ENCODE data around the gene NXN.

DNA sequence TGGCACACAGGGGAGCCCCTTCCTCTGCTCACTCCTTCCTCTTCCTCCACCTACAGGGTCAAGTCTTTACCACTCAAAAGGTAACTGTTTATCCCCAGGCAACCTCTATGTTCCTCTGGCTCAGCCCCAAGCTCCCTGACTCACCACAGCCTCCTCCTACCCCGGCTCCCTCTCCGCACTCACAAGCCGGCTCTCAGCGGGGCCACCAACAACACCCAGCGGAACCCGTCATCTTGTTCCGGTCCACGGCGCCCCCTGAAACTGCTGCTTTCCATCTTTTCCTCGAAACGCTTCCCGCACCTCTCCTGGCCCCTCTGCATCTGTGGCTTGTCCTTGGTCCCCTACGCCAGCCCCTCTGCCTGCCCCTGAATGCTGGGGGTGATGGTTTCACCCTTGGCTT is 58.4 kb downstream of the NXN start:
- TF ChIP-seq POLR2AphosphoS5 (IDR thresholded peaks at IDR 0.05; ENCODE audit: low read depth, low read length) (no peak), POLR2A (IDR thresholded peaks at IDR 0.05; ENCODE audit: low read depth, low read length) (no peak)
